Measurements from ENCODE around the gene ITGB2.

The ITGB2 gene

GRCh38 chr21:44894687-44895302 is 25.9 kb downstream of the ITGB2 start:
- no peak for DNase-seq

GRCh38 chr21:44893948-44894656 is 26.6 kb downstream of the ITGB2 start:
- DNase-seq = no peak

GRCh38 chr21:44893278-44893556 is 27.5 kb downstream of the ITGB2 start:
- no peak for DNase-seq

- DNase-seq = peak; percentile 29
Measured at GRCh38 chr21:44892536-44893277, 28.0 kb downstream of the ITGB2 start.

GRCh38 chr21:44892095-44892494 is 28.6 kb downstream of the ITGB2 start:
- no peak for DNase-seq

- no peak for DNase-seq
Measured at GRCh38 chr21:44891631-44892031, 29.1 kb downstream of the ITGB2 start.

- DNase-seq = no peak
Measured at GRCh38 chr21:44890961-44891541, 29.6 kb downstream of the ITGB2 start.

GRCh38 chr21:44890338-44890931 is 30.3 kb downstream of the ITGB2 start:
- DNase-seq = no peak

GRCh38 chr21:44889625-44890337 is 30.9 kb downstream of the ITGB2 start:
- no peak for DNase-seq

GRCh38 chr21:44888581-44889550 is 31.8 kb downstream of the ITGB2 start:
- no peak for DNase-seq

- no peak for DNase-seq
Measured at GRCh38 chr21:44887807-44888580, 32.7 kb downstream of the ITGB2 start.

- DNase-seq = no peak
Measured at GRCh38 chr21:44887126-44887806, 33.4 kb downstream of the ITGB2 start.

GRCh38 chr21:44886113-44887075 is 34.3 kb downstream of the ITGB2 start:
- DNase-seq = no peak

- no peak for DNase-seq
Measured at GRCh38 chr21:44885615-44886014, 35.1 kb downstream of the ITGB2 start.

- no peak for DNase-seq
Measured at GRCh38 chr21:44884097-44884496, 36.6 kb downstream of the ITGB2 start.

- DNase-seq = no peak
Measured at GRCh38 chr21:44883250-44883649, 37.4 kb downstream of the ITGB2 start.

GRCh38 chr21:44881198-44881872 is 39.4 kb downstream of the ITGB2 start:
- peak; percentile 60 for DNase-seq
